K562 (cell line): Measurements from ENCODE around the gene XPC. TPM values are rescaled to one million over a fixed set of nuclear protein-coding genes. Genes with fewer than 3 reads are reported as not detected.

Source experiments
- ATAC-seq: fragments of 200-7000 bp; cut with Tn5 transposase; 3 replicates; pipeline ENCODE4 v1.9.1; 2020; ENCODE audit warnings: moderate library complexity
- BruUV-seq: library from RNA; stranded (reverse); fragments of 400-500 nt; replicated peaks from 2 replicates; lab custom pipeline; 2021; lab: Mats Ljungman, UMichigan
- CTCF ChIA-PET: fragments of 300-600 bp; formaldehyde crosslinking; extraction: SDS; loops from one replicate; lab custom pipeline; 2021; ENCODE audit warnings: low intra/inter-chr PET ratio; lab: Yijun Ruan, JAX
- POLR2A ChIA-PET: fragments of 300-600, 350-650 bp; sonication (Branson Sonifier 250); formaldehyde crosslinking; extraction: SDS; loops from one replicate; lab custom pipeline; 2021; ENCODE audit warnings: antibody characterized with exemption, inconsistent platforms; lab: Yijun Ruan, JAX
- DNase-seq, 4 experiments: peaks; one replicate each; pipeline versions ENCODE4 v3.0.0 to v3.0.0-alpha.2; 2011 to 2018; ENCODE audit warnings: low spot score in 3 of 4, mixed read lengths in 3 of 4; ENCODE audit errors: extremely low read depth in 1 of 4
- FAIRE-seq: peaks from 2 replicates; lab custom pipeline; 2011; peaks lifted over from hg19 to GRCh38; lab: Jason Lieb, UNC
- H2AFZ ChIP-seq: 2 replicates; pipeline ENCODE4 v1.6.0; 2011; ENCODE audit warnings: low read depth, low read length, control low read depth, inconsistent platforms
- H3K27ac ChIP-seq: fragments of 200-600 bp; 3 replicates; pipeline ENCODE4 v1.8.0; 2011; ENCODE audit warnings: low read depth, mild to moderate bottlenecking, control low read depth, inconsistent platforms, low read length, moderate library complexity, mixed read lengths; ENCODE audit errors: extremely low read depth
- H3K27me3 ChIP-seq, 2 experiments: fragments of 300-600 bp in 1 of 2; 2 replicates in 1 of 2; 3 replicates in 1 of 2; pipeline versions ENCODE4 v1.6.0 to v1.8.0; 2011; ENCODE audit warnings: inconsistent platforms in 2 of 2, low read length in 2 of 2, mild to moderate bottlenecking in 1 of 2, mixed read lengths in 1 of 2, moderate library complexity in 1 of 2; ENCODE audit not compliant: control insufficient read depth in 2 of 2, insufficient read depth in 2 of 2
- H3K36me3 ChIP-seq: fragments of 300-600 bp; 3 replicates; pipeline ENCODE4 v1.8.0; 2011; ENCODE audit warnings: mild to moderate bottlenecking, low read length, inconsistent platforms; ENCODE audit not compliant: control insufficient read depth, insufficient read depth
- H3K4me1 ChIP-seq, 2 experiments: fragments of 200-600 bp in 1 of 2; replicated peaks in 1 of 2; 2 replicates in 1 of 2; 3 replicates in 1 of 2; pipeline versions ENCODE4 v1.5.1 to v1.8.0; 2011; ENCODE audit warnings: inconsistent platforms in 2 of 2, low read length in 2 of 2, mild to moderate bottlenecking in 1 of 2, mixed read lengths in 1 of 2, moderate library complexity in 1 of 2; ENCODE audit not compliant: control insufficient read depth in 2 of 2, insufficient read depth in 2 of 2
- H3K4me2 ChIP-seq: 2 replicates; pipeline ENCODE4 v1.6.1; 2011; ENCODE audit warnings: low read length, control low read depth, inconsistent platforms, mixed read lengths; ENCODE audit not compliant: insufficient read depth
- H3K4me3 ChIP-seq: fragments of 200-600 bp; sonication (generic), shearing (Covaris generic); 2 replicates; pipeline ENCODE4 v1.5.1; 2016; ENCODE audit warnings: control low read depth, inconsistent platforms
- H3K79me2 ChIP-seq: fragments of 200-600 bp; 3 replicates; pipeline ENCODE4 v1.8.0; 2011; ENCODE audit warnings: low read length, inconsistent platforms; ENCODE audit not compliant: control insufficient read depth, insufficient read depth
- H3K9ac ChIP-seq, 2 experiments: 2 replicates each; pipeline versions ENCODE4 v1.6.0 to v1.6.1; 2011; ENCODE audit warnings: low read depth in 2 of 2, low read length in 2 of 2, control low read depth in 1 of 2, inconsistent platforms in 1 of 2, mild to moderate bottlenecking in 1 of 2, mixed read lengths in 1 of 2; ENCODE audit not compliant: insufficient read depth in 1 of 2
- H3K9me1 ChIP-seq: one replicate; pipeline ENCODE4 v1.6.0; 2011; ENCODE audit warnings: inconsistent platforms, mild to moderate bottlenecking, low read length, moderate library complexity; ENCODE audit not compliant: control insufficient read depth, insufficient read depth
- H3K9me3 ChIP-seq: replicated peaks from 2 replicates; pipeline ENCODE4 v1.5.1; 2011; ENCODE audit warnings: low read depth, low read length, inconsistent platforms; ENCODE audit not compliant: control insufficient read depth, insufficient read depth
- H4K20me1 ChIP-seq: replicated peaks from 2 replicates; pipeline ENCODE4 v1.6.1; 2011; ENCODE audit warnings: low read length, inconsistent platforms, mixed read lengths; ENCODE audit not compliant: control insufficient read depth, insufficient read depth
- ARID1B ChIP-seq: fragments of 450-650 bp; IDR thresholded peaks from 2 replicates; pipeline ENCODE4 v1.6.1; 2016; ENCODE audit warnings: antibody characterized with exemption, mild to moderate bottlenecking, inconsistent platforms
- CHD4 ChIP-seq: fragments of 200-600 bp; sonication (generic); IDR thresholded peaks from 3 replicates; pipeline ENCODE4 v1.6.1; 2012; ENCODE audit warnings: low read depth, mild to moderate bottlenecking, mixed read lengths, low read length, inconsistent platforms; ENCODE audit not compliant: insufficient read depth, insufficient replicate concordance, poor library complexity, severe bottlenecking
- CTBP1 ChIP-seq: fragments of 450-650 bp; IDR thresholded peaks from 2 replicates; pipeline ENCODE4 v1.6.1; 2016; ENCODE audit warnings: borderline replicate concordance
- FOXK2 ChIP-seq, 2 experiments: fragments of 450-650 bp; IDR thresholded peaks in 1 of 2; conservative IDR thresholded peaks in 1 of 2; 2 replicates each; pipeline ENCODE4 v1.6.1; 2016; ENCODE audit warnings: low read depth in 2 of 2, mild to moderate bottlenecking in 1 of 2
- HSF4 ChIP-seq: fragments of 250-450 bp; sonication (Bioruptor Pico); IDR thresholded peaks from 2 replicates; pipeline ENCODE4 v2.1.2; 2022; ENCODE audit warnings: mild to moderate bottlenecking, moderate library complexity, borderline replicate concordance
- POLR2G ChIP-seq: fragments of 200-400 bp; formaldehyde crosslinking; IDR thresholded peaks from 2 replicates; pipeline ENCODE4 v1.6.1; 2017; ENCODE audit warnings: low read depth, mild to moderate bottlenecking, antibody characterized with exemption, low read length, moderate library complexity
- RBFOX2 ChIP-seq: fragments of 200-400 bp; formaldehyde crosslinking; IDR thresholded peaks from 2 replicates; pipeline ENCODE4 v1.6.1; 2017; ENCODE audit warnings: low read depth, mild to moderate bottlenecking, low read length, moderate library complexity
- RFX7 ChIP-seq: fragments of 250-450 bp; sonication (Bioruptor Pico); IDR thresholded peaks from 2 replicates; pipeline ENCODE4 v1.5.1; 2021; ENCODE audit warnings: mild to moderate bottlenecking
- SP1 ChIP-seq: sonication (generic); formaldehyde crosslinking; IDR thresholded peaks from 2 replicates; pipeline ENCODE4 v1.8.1; 2022; ENCODE audit warnings: mild to moderate bottlenecking, missing genetic modification reagents
- TAF7 ChIP-seq: fragments of 450-650 bp; IDR thresholded peaks from 2 replicates; pipeline ENCODE4 v1.6.1; 2016; ENCODE audit warnings: missing genetic modification characterization, missing compliant biosample characterization
- ZNF41 ChIP-seq: fragments of 250-450 bp; sonication (Bioruptor Pico); conservative IDR thresholded peaks from 2 replicates; pipeline ENCODE4 v1.4.0; 2020; ENCODE audit warnings: mild to moderate bottlenecking
- WGBS: fragments of 100-300 bp; shearing (Covaris generic); methylation state at CpG from one replicate; pipeline ENCODE4 v1.1.6; 2016; ENCODE audit warnings: low coverage, mixed read lengths; ENCODE audit not compliant: insufficient coverage; ENCODE audit errors: missing lambda C conversion rate; 5-methylcytosine and 5-hydroxymethylcytosine counted together
- in situ Hi-C: fragments of 300-500 bp; cut with MboI; formaldehyde crosslinking; loops from 4 replicates; pipeline ENCODE4 v1.15.0; 2018; ENCODE audit warnings: inconsistent platforms, mixed read lengths
- intact Hi-C: fragments of 100-400 bp; cut with micrococcal nuclease; formaldehyde crosslinking; loops from 2 replicates; pipeline ENCODE4 v1.14.2; 2022
- polyA plus RNA-seq, 8 experiments: library from polyadenylated mRNA; depleted of rRNA in 4 of 8; stranded (reverse) in 5 of 8; unstranded in 3 of 8; fragments of >200 nt; fragmentation: Nextera tagmentation in 2 of 8; fragmentation: Illumina TruSeq in 1 of 8; extraction: Ambion mirVana in 2 of 8; extraction: Trizol in 1 of 8; gene quantifications; 2 replicates each; pipeline versions ENCODE4 v1.2.1 to v1.2.3, GENCODE V29; 2011 to 2014; ENCODE audit warnings: inconsistent platforms in 1 of 8, missing spikeins in 1 of 8
- total RNA-seq, 7 experiments: library from RNA; depleted of rRNA in 6 of 7; stranded (reverse); fragments of >200 nt in 6 of 7; fragmentation: Illumina TruSeq in 2 of 7; extraction: Trizol in 2 of 7; gene quantifications; 2 replicates each; pipeline versions ENCODE4 v1.2.1 to v1.2.3, GENCODE V29; 2011 to 2021; ENCODE audit warnings: low replicate concordance in 1 of 7
- TF ChIP-seq, protein P1 (sequence below): fragments of 250-450 bp; sonication (Bioruptor Pico); IDR thresholded peaks from 2 replicates; pipeline ENCODE4 v1.8.0; 2021; ENCODE audit warnings: moderate library complexity, mild to moderate bottlenecking, inconsistent platforms

The XPC gene
- total and polyA plus RNA-seq, 9 of the 15 experiments (the other 6 are each of a cell fraction or from before 2014, with no cell fraction given), result 3.8 to 54.7 (median 41.3) TPM

DNA sequence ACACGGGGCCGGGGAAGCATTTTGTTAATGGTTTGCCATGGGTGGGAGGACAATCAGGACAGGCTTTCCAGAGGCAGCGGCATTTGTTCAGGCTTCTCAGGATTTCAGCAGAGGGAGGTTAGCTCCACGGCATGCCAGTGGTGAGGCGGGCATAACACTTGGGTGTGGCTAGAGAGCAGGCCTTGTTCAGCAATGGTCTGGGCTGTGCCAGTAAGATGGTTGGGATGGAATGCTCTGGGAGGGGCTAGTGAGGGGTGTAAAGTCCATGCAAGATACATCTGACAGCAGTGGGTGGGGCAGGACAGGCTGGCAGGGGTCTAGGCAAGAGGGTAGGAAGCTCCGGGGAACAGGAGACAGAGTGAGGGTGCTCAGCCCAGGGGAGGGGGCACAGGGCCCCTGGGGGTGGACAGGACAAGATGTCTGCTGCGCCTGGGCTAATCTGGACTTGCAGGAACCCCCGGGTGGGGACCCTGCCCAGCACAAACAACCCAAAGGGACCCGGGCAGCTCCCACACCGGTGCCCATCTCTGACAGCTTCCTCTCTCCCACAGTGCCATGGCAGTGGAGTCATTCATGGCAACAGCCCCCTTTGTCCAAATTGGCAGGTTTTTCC is 45.1 kb downstream of the XPC start:
- intact Hi-C loops, result no loop called here
- ChIA-PET POLR2A (interaction anchor here (0.6 to 3.6 kb wide), 4 partner anchors 8 to 12 kb away, joined by 4 to 16 read pairs (median 4); partner anchors contain the start of genes CHCHD4 and TMEM43), CTCF (no interaction called here)
- TF ChIP-seq POLR2G (peak; percentile 35; the same call in 1 of the 2 replicates), CHD4 (no peak), SP1 (CRISPR knock-in tag) (no peak), TAF7 (no peak)
- no peak overlapping the region for H2AFZ ChIP-seq
- no peaks in the 10 kb centered on the region for H3K9me1 ChIP-seq
- H3K4me1 ChIP-seq, result no peaks in the 10 kb centered on the region
- 91% methylated on average over 9 of the region's 10 CpGs for WGBS
- BruUV-seq, result no TSS peak
- H3K4me2 ChIP-seq, result no peak overlapping the region
- H3K27ac ChIP-seq, result no peak overlapping the region
- H3K9me3 ChIP-seq, result no peaks in the 10 kb centered on the region
- no peak for DNase-seq
- H3K36me3 ChIP-seq, result peaks cover 89% of the 10 kb centered on the region
- H3K9ac ChIP-seq, result no peak overlapping the region
- H4K20me1 ChIP-seq, result no peaks in the 10 kb centered on the region; the same call in 1 of the 2 replicates
- H3K79me2 ChIP-seq, result peaks cover 7% of the 10 kb centered on the region
- no peak for FAIRE-seq
- no peak overlapping the region for H3K4me3 ChIP-seq
- in situ Hi-C loops, result no loop called here
- no peaks in the 10 kb centered on the region for H3K27me3 ChIP-seq
- ATAC-seq, result no peak

DNA sequence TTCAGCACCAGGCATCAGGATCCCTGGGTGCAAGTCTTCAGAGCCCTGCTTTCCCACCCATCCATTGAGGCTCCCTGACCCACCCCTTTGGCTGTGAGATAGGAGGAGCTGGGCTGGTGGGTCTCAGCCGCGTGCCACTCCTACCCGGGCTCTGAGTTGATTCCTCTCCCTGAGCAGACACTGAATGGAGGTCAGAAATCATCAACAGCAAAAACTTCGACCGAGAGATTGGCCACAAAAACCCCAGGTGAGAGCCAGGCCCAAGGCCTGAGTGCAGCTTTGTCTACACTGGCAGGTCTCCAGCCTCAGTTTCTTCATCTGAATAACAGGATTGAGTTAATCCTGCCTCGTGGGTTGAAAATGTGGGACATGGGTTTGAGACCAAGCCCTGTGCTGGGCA is 45.7 kb downstream of the XPC start:
- Histone ChIP-seq H3K9me1 (no peaks in the 10 kb centered on the region), H3K4me1 (no peaks in the 10 kb centered on the region), H3K79me2 (peaks cover 13% of the 10 kb centered on the region), H4K20me1 (no peaks in the 10 kb centered on the region; the same call in 1 of the 2 replicates), H2AFZ (no peak overlapping the region), H3K27me3 (no peaks in the 10 kb centered on the region), H3K9ac (no peak overlapping the region; a peak in 1 of 4 replicates), H3K4me3 (no peak overlapping the region), H3K36me3 (peaks cover 91% of the 10 kb centered on the region), H3K9me3 (no peaks in the 10 kb centered on the region), H3K27ac (no peak overlapping the region), H3K4me2 (no peak overlapping the region)
- in situ Hi-C loops, result no loop called here
- no TSS peak for BruUV-seq
- ChIA-PET POLR2A (interaction anchor here (0.8 to 3.6 kb wide), 3 partner anchors 8 to 12 kb away, joined by 4 to 16 read pairs (median 5); partner anchors contain the start of genes CHCHD4 and TMEM43), CTCF (no interaction called here)
- DNase-seq (no peak), ATAC-seq (no peak), FAIRE-seq (no peak)
- 93% methylated on average over 6 of the region's 6 CpGs for WGBS
- intact Hi-C loops, result no loop called here
- no peak for TF ChIP-seq CTBP1
- TF ChIP-seq FOXK2 (conservative IDR thresholded peaks at IDR 0.05 in 1 of 2, IDR thresholded peaks at IDR 0.05 in 1 of 2; ENCODE audit: low read depth in 2 of 2), result no peak
- TF ChIP-seq ZNF41, result no peak
- TF ChIP-seq, protein P1, sequence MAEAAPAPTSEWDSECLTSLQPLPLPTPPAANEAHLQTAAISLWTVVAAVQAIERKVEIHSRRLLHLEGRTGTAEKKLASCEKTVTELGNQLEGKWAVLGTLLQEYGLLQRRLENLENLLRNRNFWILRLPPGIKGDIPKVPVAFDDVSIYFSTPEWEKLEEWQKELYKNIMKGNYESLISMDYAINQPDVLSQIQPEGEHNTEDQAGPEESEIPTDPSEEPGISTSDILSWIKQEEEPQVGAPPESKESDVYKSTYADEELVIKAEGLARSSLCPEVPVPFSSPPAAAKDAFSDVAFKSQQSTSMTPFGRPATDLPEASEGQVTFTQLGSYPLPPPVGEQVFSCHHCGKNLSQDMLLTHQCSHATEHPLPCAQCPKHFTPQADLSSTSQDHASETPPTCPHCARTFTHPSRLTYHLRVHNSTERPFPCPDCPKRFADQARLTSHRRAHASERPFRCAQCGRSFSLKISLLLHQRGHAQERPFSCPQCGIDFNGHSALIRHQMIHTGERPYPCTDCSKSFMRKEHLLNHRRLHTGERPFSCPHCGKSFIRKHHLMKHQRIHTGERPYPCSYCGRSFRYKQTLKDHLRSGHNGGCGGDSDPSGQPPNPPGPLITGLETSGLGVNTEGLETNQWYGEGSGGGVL (CRISPR knock-in tag), result no peak
- no peak for TF ChIP-seq HSF4 (CRISPR knock-in tag)
- no peak for TF ChIP-seq ARID1B
- no peak for TF ChIP-seq RBFOX2
- TF ChIP-seq RFX7 (CRISPR knock-in tag), result no peak
